OCI-LY7 (cell line): Measurements from ENCODE around the gene CSE1L.

Experiments used
- CTCF ChIP-seq: fragments of 200-600 bp; sonication (generic); conservative IDR thresholded peaks from 2 replicates; pipeline ENCODE4 v1.5.1; 2014; ENCODE audit warnings: mild to moderate bottlenecking, antibody characterized with exemption, low read length, moderate library complexity, mixed read lengths
- EZH2phosphoT487 ChIP-seq: fragments of 200-600 bp; sonication (generic); IDR thresholded peaks from 2 replicates; pipeline ENCODE4 v1.6.1; 2018; ENCODE audit warnings: low read depth, borderline replicate concordance, mild to moderate bottlenecking, mixed run types, antibody characterized with exemption, low read length, moderate library complexity, mixed read lengths

DNA sequence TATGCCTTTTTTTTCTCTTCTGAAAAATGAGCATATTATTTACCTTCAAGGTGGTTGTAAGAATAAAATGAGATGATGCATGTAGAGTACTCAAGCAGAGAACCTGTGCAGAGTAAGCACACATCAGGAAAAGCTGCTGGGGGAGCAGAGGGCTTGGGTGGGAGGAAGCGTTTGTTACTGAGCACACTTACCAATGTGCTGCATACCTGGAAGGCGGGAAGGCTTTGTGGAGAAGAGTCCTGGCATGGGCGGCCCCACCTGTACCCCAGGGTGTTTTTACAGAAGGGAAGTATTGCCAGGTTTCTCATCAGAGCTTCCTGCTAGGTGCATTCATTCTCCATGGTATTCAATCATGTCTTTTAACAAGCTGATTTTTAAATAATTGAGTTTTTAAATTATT is 52.9 kb downstream of the CSE1L start:
- TF ChIP-seq CTCF (no peak), EZH2phosphoT487 (no peak)
